HG02884 (cell line): ENCODE results near the gene RAB14.

Source experiments
- ATAC-seq: cut with Tn5 transposase; IDR thresholded peaks from one replicate; pipeline ENCODE4 v1.9.1; 2021; ENCODE audit warnings: mild to moderate bottlenecking, moderate library complexity; ENCODE audit not compliant: unreplicated experiment

The RAB14 gene

DNA sequence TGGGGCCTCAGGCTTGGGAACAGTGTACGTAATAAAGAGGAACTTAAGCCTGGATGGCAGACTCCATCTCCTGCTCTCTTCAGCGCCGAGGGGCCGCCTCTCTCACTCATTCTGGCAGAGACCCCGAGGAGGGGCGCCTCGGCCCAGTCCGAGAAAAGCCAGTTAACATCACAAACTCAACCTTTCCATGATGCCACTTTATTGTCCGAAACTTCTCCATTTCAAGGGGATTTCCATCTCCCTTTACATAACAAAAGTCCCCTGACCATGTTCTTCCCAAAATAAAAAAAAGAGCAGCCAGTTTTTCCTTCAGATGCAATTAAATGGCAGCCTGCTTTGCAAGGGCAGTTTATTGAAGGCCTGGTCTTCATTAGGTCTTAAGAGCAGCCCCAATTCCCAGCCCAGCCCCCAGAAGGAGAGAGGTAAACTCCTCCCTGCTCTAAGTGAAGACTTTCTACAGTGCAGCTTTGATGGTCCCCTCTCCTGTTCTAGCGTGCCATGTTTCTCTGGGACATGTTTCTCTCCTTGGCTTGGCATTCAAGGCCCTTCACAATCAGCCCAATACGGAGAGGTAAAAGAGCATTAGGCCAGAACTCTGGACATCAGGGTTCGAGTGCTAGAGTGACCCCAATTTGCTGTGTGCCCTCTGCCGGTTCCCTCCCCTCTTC, 19.5 kb upstream of the RAB14 start:
- no peak for ATAC-seq

DNA sequence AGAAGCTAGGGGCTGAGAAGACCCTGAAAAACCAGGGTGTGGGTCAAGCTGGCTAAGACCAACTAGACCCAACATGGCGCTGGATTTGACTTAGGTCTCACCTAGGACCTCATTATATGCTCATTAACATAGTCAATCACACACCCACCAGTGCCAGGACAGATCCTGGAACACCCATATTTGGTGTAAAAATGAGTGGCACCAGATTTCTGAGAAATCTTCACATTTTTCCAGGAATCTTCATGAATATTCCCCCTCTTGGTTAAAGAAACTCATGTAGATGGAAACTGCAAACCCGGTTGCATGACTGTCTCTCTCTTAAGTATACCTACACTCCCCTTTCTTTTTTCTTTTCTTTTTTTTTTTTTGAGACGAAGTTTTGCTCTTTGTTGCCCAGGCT, 17.9 kb upstream of the RAB14 start:
- ATAC-seq = no peak

DNA sequence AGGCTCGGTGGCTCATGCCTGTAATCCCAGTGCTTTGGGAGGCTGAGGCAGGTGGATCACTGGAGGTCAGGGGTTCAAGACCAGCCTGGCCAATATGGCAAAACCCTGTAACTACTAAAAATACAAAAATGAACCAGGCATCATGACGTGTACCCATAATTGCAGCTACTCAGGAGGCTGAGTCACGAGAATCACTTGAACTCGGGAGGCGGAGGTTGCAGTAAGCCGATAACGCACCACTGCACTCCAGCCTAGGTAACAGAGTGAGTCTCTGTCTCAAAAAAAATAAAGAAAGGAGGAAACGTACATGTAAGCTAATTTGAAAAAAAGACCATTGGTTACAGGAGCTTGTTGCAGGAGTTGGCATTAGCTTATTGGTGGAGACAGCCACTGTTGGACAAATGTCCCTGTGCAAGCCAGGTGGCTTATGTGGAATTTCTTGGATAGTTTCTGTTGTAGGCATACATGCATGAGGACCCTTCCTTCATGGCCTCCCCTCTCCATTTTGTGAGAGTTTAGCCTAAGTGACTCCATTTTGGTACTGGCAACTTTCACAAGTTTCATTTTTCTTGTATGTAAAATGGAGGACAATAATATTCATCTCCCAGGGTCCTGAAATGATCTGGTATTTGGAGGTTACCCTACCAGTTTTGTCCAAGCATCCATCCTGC, 16.8 kb upstream of the RAB14 start:
- no peak for ATAC-seq

DNA sequence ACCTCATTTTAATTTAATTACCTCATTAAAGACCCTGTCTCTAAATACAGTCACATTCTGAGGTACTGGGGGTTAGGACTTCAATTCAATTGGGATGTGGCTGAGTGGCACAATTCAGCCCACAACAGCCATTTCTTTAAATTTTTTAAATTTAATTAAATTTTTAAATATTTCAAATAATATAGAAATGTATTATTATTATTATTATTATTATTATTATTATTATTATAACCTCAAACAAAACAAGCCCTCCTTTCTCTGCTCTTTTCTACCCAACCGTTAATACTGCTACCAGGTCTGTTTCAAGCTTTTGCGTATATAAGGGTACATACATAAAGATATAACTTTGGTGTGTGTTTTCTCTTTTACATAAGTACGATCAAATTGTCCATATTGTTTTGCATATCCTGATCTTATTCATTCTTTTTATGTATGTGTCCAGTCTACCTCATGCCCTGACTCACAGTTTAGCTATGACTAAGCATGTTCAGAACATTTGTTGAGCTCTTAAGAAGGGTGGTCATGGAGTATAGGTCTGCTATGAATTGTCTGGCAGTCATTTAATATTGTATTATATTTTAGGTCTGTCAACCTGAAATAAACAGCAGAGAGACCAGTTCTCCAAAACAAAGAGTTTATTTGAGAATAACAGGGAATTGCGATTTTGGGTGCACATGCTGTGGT, 16.1 kb upstream of the RAB14 start:
- peak; percentile 94 for ATAC-seq

DNA sequence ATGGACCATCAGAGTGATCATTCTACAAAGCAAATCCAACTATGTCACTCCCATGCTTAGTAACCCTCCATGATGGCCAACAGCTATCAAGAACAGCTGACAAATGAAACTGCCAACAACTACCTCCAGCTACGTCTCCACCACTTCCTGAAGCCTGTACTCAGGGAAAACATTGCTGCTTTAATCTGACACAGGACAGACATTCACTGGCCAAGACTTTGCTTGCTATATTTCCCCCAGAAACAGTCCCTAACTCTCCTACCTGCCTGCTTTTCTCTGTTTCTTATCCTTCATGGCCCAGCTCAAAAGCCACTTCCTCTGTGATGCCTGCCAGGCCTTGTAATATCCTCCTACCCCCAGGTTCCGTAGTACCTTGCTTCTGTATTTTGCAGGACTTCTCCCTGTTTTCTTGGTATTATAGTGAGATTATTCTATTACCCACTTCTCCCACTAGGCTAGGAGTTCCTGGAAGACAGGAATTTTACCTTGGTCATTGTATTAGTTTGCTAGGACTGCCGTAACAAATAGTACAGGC, 14.7 kb upstream of the RAB14 start:
- no peak for ATAC-seq

DNA sequence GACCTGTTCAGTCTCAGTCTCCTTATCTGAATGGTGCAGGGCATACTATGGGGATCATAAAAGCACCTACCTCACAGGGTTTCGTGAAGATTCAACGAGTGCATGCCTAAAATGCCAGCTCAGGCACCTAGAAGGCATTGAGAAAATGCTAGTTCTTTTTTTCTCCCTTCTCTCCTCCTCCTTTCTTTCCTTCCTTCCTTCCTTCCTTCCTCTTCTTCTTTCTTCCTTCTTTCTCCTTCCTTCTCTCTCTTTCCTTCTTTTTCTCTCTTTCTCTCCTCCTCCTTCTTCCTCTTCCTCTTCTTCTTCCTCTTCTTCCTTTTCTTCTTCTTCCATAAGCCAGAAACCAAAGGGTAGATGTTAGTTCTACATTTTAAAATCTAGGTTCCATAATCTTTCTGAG, 12.3 kb upstream of the RAB14 start:
- ATAC-seq = no peak

DNA sequence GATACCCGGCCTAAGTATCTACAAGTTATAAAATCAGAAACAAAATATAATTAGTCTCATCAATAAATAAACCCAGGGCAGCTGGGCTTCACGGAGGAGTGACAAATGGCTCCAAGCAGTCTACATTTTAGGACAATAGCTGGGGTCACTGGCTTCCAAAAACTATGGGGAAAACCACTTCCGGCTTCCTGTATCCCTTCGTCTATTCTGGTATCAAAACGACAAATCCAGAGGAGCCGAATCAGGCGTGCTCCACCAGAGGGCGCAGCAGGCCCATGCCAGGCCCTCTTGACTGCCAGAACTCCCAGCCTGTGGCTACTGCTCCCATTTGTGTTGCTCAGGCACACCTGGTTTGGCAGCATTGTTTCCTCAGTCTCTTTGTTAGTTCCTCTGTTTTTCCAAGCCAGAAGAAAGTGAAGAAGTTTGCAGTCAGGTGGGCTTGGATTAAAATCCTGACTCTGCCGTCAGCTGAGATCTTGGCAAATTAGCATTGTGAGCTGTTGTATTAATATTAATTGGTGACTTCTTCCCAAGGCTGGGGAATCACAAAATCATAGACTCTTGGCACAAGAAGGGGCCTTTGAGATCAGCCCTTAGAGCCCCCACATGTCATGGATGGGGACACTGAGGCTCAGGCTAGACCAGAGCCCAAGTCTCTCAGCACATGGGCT, 11.6 kb upstream of the RAB14 start:
- ATAC-seq = no peak

DNA sequence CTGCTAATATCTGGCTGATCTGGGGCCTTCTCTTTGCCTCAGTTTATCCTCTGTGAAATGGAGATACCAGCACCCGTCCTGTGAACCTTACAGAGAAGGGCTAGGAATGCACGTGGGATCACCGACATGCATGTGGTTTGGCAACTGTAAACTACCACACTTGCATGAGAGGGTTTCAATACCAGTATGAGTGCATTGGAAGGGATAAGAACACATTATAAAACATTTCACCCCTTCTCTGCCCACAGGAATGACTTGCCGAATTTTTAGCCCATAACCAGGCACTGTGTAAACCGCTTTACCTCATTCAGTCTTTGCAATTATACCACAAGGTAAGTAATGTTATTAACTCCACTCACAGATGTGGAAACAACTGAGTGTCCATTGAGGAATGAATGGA, 8.9 kb upstream of the RAB14 start:
- ATAC-seq = no peak

DNA sequence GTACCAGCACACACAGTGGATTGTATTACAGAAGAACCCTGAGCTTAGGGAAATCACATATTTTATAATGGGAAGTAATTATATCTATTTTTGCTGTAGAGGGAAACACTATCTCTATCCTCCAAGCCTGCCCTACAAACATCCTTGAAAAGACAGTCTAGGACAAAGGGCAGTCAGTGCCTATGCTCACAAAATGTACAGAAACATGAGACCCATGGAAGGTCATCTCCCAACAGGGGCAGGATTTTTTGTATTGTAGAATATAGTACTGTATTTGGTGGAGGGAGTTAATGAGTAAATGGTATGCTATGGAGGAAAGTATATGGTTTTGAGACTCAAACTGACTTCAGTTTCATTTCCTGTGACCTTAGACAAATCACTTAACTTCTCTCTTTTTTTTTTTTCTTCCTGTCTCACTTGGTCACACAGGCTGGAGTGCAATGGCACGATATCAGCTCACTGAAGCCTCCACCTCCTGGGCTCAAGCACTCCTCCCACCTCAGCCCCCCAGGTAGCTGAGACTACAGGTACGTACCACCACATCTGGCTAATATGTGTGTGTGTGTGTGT, 5.8 kb upstream of the RAB14 start:
- peak; percentile 81 for ATAC-seq

DNA sequence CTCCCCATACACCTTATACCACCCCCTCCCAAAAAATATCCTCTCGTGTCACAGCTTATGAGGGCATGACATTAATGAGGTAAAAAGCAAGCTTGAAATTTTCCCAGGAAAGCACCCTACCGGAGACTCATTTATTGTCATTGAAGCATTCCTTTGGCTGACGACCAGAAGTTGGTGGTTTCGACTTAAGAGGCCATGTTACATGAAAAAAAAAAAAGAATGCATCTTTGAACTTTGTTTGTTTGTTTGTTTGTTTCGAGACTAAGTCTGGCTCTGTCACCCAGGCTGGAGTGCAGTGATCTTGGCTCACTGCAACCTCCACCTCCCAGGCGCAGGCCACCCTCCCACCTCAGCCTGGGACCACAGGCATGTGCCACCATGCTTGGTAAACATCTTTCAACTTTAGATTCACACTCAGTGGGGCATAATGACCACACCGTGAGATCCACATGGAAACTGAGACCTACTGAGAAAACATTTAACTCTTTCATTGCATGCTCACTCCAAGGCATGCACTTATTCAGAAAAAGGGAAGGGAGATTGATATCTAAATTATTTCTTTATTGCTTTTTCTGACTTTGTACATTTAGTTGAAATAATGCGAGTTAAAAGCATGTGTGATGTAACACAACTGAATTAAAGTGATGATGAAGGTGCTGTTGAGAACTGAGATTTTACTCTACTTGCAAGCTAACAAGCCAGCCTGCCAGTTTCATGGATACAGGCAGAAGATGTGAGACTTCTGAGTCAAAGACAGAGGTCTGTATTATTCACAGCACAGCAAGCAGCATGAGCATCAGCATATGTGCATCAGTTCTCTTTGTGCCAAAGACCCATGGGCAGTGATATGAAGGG, 5.1 kb upstream of the RAB14 start:
- ATAC-seq = peak; percentile 37

DNA sequence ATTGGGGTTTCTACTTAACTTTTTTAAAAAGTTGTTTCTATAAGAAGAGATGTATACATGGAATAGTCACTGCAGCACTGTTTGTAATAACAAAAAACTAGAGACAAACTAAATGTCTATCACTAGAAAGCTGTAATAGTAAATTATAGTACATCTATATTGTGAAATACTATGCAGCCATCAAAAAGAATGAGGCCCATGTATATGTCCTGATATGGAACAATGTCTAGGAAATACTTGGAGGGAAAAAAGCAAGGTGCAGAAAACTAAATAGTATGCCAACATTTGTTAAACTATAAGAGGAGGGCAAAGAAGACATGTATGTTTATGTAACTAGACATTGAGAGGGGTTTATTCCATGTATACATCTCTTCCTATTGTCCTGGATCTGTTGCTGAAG, 2.9 kb upstream of the RAB14 start:
- no peak for ATAC-seq

DNA sequence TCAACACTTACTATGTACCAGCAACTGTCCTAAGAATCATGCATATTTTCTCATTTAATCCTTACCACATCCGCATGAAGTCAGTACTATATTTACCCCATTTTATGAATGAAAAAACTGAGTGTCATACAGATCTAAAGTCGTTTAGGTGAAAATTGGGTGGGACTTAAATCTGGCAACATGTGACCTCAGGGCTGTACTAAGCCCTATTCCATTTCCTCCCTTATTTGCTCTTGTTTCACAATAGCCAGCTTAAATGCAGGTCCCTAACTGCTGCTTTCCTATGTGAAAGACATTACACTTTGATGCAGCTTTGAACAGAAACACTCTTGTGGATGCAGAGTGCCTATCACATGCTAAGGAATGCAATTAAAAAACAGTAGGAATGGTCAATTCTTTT, 2.5 kb upstream of the RAB14 start:
- no peak for ATAC-seq

DNA sequence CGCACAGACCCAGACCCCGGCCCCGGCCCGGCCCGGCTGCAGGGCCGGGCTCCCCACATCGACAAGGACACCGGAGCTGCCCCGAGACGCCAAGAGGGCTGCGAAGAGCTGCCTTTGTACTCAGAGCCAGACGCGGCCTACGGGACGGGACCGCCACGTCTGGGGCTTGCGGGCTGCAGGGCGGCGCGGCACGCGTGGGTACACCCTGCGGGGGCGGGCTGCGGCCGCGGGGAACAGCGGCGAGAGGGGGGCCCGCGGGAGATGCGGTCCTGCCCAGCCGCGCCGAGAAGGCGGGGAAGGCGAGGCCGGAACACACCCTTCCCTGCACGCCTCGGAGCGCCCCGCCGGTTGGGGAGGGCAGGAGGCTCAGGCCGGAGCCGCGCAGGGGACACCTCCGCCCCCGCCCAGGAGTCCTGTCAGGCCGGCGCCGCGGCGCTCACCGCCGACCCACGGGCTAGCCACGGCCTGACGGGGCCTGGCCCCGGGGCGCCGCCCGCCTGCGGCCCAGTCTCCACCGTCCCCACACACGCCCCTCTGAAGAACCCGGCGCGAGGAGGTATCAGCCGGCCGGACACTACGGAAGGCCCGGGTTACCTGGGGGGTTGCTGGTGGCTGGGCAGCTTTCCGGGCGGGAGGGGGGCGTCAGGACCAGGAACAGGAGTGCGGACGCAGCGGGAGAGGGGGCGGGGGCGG, 478 bp downstream of the RAB14 start:
- ATAC-seq = peak; percentile 13

DNA sequence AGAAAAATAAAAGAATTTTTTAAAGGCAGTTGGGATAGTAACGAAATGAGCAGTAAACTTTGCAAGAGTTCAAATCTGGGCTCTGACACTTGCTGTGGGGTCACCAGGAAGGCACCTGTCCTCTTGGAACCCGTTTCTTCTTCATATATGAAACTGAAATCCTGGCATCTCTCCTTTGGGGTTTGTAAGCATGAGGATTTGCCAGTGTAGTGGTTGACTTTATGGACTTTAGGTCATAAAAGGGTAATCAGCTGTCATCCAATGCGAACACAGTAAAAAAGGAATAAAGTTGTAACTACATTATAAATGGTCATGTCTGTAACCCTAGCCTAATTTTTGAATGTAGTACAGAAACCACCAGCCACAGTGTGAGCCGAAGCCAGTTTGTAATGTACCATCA, 1.3 kb downstream of the RAB14 start:
- ATAC-seq = no peak

DNA sequence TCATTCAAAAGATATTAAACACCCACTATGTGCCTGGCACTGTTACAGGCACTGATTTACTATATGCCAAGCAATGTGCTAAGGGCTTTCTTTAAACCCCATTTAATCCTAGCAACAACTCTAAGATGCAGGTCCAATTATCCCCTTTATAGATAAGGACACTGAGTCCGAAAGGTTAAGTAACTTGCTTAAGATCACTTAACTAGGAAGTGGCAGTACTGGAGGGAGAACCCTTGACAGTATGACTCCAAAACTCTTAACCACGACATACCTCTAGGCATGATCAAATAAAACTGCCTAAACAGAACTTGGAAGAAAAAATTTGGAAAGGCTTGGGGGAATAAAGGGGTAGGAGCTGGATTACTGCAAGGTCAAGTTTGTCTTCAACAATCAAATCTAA, 1.7 kb downstream of the RAB14 start:
- no peak for ATAC-seq

DNA sequence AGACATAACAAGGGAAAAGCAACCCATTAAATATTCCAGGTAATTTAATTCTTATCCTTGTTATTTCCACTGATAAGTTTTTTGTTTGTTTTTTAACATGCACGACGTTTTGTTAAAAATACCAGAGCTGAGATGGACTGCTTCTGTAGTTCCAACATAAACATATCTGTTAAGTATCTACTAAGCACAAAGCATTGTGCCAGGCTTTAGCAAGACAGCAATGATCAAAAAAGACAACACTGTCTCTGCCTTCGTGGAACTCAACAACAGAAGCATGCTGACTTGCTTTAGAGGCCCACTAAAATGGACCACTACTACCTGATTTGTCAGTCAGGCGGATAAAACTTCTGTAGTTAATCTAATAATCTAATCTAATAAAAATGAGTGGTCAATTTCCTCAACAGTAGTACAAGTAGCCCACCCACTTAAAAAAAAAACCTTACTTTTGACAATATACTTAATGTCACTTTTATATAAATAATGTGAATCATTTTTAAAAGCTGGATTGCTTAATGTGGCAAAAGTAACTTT, 3.1 kb downstream of the RAB14 start:
- no peak for ATAC-seq

DNA sequence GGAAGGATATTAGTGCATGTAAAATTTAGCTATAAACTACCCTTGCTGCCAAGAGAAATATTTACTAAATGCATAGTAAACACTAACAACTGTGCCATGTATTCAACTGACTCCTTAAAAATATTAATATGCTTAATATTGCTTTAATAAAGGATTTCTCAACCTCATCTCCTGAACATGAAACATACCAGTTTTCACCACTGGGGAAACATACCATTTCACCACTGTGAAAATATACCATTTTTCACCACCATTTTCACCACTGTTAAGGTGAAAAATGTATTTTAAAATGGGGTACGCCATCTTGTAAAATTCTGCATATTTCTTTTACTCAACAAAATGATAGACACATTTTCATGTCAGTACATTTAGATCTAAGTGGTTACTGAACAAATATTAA, 4.5 kb downstream of the RAB14 start:
- ATAC-seq = no peak

DNA sequence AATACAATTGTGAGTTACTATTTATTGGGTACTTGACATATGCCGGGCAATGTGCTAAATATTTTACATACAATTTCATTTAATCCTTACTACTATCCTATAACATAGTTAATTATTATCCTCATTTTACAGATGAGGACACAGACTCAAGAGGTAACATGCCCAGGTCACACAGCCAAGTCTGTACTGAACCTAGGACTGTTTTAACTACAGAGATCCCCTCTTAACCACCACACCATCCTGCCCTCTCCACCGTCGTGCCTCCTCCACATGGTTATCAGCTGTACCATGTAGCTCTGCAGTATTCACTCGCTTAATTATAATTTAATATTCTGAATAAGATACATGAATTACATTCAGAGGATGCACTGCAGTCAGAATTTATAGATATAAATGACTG, 5.3 kb downstream of the RAB14 start:
- no peak for ATAC-seq

DNA sequence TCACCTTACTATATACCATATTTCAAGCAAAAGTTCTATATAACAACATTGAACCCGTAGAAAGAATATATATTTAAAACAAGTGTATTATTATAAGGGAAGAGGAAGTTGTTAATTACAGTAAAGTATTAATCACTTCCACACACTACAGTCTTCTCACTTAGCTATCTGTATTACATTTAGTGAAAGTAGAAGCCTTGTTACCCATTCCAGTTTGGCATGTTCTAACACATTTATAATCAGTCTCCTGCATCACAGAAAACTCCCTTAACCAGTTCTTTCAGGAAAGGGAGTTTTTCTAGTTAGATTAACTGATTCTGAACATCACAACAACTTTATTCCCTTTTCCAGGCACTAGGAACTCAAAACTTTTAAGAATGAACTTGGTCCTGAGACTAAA, 6.9 kb downstream of the RAB14 start:
- no peak for ATAC-seq
